HT-29 (cell line): ENCODE data around the gene KRTAP10-1. TPM values are rescaled to one million over a fixed set of nuclear protein-coding genes. Genes with fewer than 3 reads are reported as not detected.

Experiments
- total RNA-seq: library from RNA; depleted of rRNA; stranded (reverse); fragments of >200 nt; shearing (Covaris generic); gene quantifications from 2 replicates; pipeline ENCODE4 v1.2.3, GENCODE V29; 2014; rRNA removed

KRTAP10-1 gene
- total RNA-seq, 1 experiment from 2014 or later, result not detected

Other genes starting within 250 kb of the KRTAP10-1 start
- 142 and 154 TPM in 2 replicates for gene PFKL, start 240.1 kb downstream of the KRTAP10-1 start, total RNA-seq
- 21.7 and 21.8 TPM in 2 replicates for gene CFAP410, start 200.8 kb downstream of the KRTAP10-1 start, total RNA-seq
- gene TRPM2, start 186.6 kb downstream of the KRTAP10-1 start, total RNA-seq, result 0.60 TPM in 1 of 2 replicates, not detected in the other
- gene LRRC3, start 84.7 kb downstream of the KRTAP10-1 start, total RNA-seq, result 0.08 and 0.10 TPM in 2 replicates
- gene KRTAP10-2, start 11.3 kb upstream of the KRTAP10-1 start, total RNA-seq, result not detected in 2 replicates
- gene KRTAP10-3, start 18.6 kb upstream of the KRTAP10-1 start, total RNA-seq, result not detected in 2 replicates
- gene KRTAP10-4, start 33.5 kb upstream of the KRTAP10-1 start, total RNA-seq, result not detected in 2 replicates
- not detected in 2 replicates for gene KRTAP10-5, start 40.4 kb upstream of the KRTAP10-1 start, total RNA-seq
- not detected in 2 replicates for gene KRTAP10-6, start 52.3 kb upstream of the KRTAP10-1 start, total RNA-seq
- not detected in 2 replicates for gene KRTAP10-7, start 60.4 kb upstream of the KRTAP10-1 start, total RNA-seq
- gene KRTAP10-8, start 71.9 kb upstream of the KRTAP10-1 start, total RNA-seq, result not detected in 2 replicates
- not detected in 2 replicates for gene KRTAP10-9, start 86.9 kb upstream of the KRTAP10-1 start, total RNA-seq
- gene KRTAP10-10, start 97.2 kb upstream of the KRTAP10-1 start, total RNA-seq, result not detected in 2 replicates
- not detected in 2 replicates for gene KRTAP10-11, start 106.2 kb upstream of the KRTAP10-1 start, total RNA-seq
- not detected in 2 replicates for gene KRTAP12-4, start 114.5 kb upstream of the KRTAP10-1 start, total RNA-seq
- not detected in 2 replicates for gene KRTAP12-3, start 117.7 kb upstream of the KRTAP10-1 start, total RNA-seq
- gene KRTAP12-2, start 126.7 kb upstream of the KRTAP10-1 start, total RNA-seq, result not detected in 2 replicates
- gene KRTAP12-1, start 142.0 kb upstream of the KRTAP10-1 start, total RNA-seq, result not detected in 2 replicates
- gene KRTAP10-12, start 157.0 kb upstream of the KRTAP10-1 start, total RNA-seq, result not detected in 2 replicates
- gene TSPEAR, start 171.4 kb upstream of the KRTAP10-1 start, total RNA-seq, result not detected in 2 replicates